Anterior cingulate cortex (tissue), 58 donors: ENCODE results near the gene PDHX.
A peak's percentile ranks its signal among the peaks of the same experiment; 100 is the strongest.
"Not testable (repeated sequence)": the region's sequence is repeated elsewhere in the genome, so short reads cannot be mapped to it uniquely, and the experiment has no call there.

Experiments used
- DNase-seq, 58 donors: peaks; one replicate each; lab custom pipeline; 2025; lab: John Stamatoyannopoulos, UW

Gene PDHX

GRCh38 chr11:35013514-35014233, 97.3 kb downstream of the PDHX start:
- DNase-seq, result no peak

GRCh38 chr11:35014346-35014745, 97.9 kb downstream of the PDHX start:
- DNase-seq, result no peak

GRCh38 chr11:35015621-35016387, 99.4 kb downstream of the PDHX start:
- DNase-seq, result no peak

- no peak for DNase-seq
Measured at GRCh38 chr11:35016916-35017315, 100.5 kb downstream of the PDHX start.

- no peak for DNase-seq
Measured at GRCh38 chr11:35017528-35018342, 101.3 kb downstream of the PDHX start.

GRCh38 chr11:35021589-35021988, 105.2 kb downstream of the PDHX start:
- DNase-seq, result peak in 10 of 58 donors; percentile 3 to 46 (median 20)

- DNase-seq, result not testable (repeated sequence)
Measured at GRCh38 chr11:35023940-35024339, 107.5 kb downstream of the PDHX start.

GRCh38 chr11:35028007-35028406, 111.6 kb downstream of the PDHX start:
- not testable (repeated sequence) for DNase-seq

GRCh38 chr11:35029979-35030682, 113.7 kb downstream of the PDHX start:
- no peak for DNase-seq

GRCh38 chr11:35030716-35031213, 114.3 kb downstream of the PDHX start:
- DNase-seq, result peak in 1 of 58 donors; percentile 19

- no peak for DNase-seq
Measured at GRCh38 chr11:35031346-35031745, 114.9 kb downstream of the PDHX start.

- DNase-seq, result no peak
Measured at GRCh38 chr11:35031867-35032266, 115.4 kb downstream of the PDHX start.

GRCh38 chr11:35033011-35033410, 116.6 kb downstream of the PDHX start:
- DNase-seq, result no peak

- no peak for DNase-seq
Measured at GRCh38 chr11:35034401-35034800, 118.0 kb downstream of the PDHX start.

GRCh38 chr11:35035894-35036408, 119.5 kb downstream of the PDHX start:
- no peak for DNase-seq

- no peak for DNase-seq
Measured at GRCh38 chr11:35036639-35037038, 120.2 kb downstream of the PDHX start.

- no peak for DNase-seq
Measured at GRCh38 chr11:35038211-35038928, 122.0 kb downstream of the PDHX start.

GRCh38 chr11:35039076-35039475, 122.7 kb downstream of the PDHX start:
- no peak for DNase-seq

GRCh38 chr11:35040221-35040942, 124.0 kb downstream of the PDHX start:
- DNase-seq, result peak in 3 of 58 donors; percentile 14 to 20 (median 15)
